ENCODE results near the gene OR2J3. TPM values are rescaled to one million over a fixed set of nuclear protein-coding genes. Genes with fewer than 3 reads are reported as not detected.

OR2J3 gene
- total RNA-seq, 1 experiment from 2014 or later = not detected

DNA sequence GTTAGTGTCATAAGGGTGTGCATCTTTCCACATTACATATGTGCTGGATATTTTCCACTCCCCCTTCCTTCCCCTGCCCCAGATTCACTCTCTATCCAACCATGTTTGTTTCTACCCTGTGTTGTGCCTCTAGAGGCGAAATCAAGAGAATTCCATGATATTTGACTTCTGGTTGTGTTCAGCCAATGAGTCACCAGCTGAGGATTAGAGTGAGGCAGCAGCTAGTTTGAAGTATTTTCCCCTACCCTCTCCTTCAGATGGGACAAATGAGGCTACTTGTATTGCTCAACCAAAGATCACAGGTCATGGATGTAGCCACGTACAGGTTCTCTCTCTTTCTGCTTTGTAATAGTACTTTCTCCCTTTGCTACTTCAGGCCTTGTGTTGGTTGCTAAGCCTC, 38.3 kb downstream of the OR2J3 start:
- no peaks in the 10 kb centered on the region for H3K36me3 ChIP-seq (ENCODE audit: control insufficient read depth in 1 of 2, insufficient read depth in 2 of 2, low read length in 2 of 2)
- H3K27me3 ChIP-seq (ENCODE audit: insufficient read depth, low read length) = no peaks in the 10 kb centered on the region
- no peaks in the 10 kb centered on the region for H3K9me2 ChIP-seq (ENCODE audit: insufficient read depth)
- ChIA-PET CTCF (no interaction called here), RAD21 (ENCODE audit: low non-redundant PET in 1 of 2, low total read pairs in 2 of 2, uncharacterized antibody in 2 of 2, unreplicated experiment in 2 of 2) (no interaction called here), POLR2A (no interaction called here)
- DNase-seq (ENCODE audit: low read depth, low spot score) = no peak
- intact Hi-C loops (cut with micrococcal nuclease) = no loop called here
- H3K9me3 ChIP-seq (ENCODE audit: control insufficient read depth in 1 of 2, insufficient read depth in 1 of 2, low read depth in 1 of 2, low read length in 2 of 2) = no peaks in the 10 kb centered on the region
- peak overlapping the region; percentile 28; the same call in 1 of the 2 replicates for H3K4me2 ChIP-seq (ENCODE audit: low read length)
- no peaks in the 10 kb centered on the region for H3K79me2 ChIP-seq (ENCODE audit: insufficient read depth, low read length)
- no peaks in the 10 kb centered on the region for H4K20me1 ChIP-seq (ENCODE audit: insufficient read depth)
- peak; percentile 87 for ATAC-seq
- peak overlapping the region; percentile 89 for H2AFZ ChIP-seq (ENCODE audit: low read depth, low read length, poor library complexity, severe bottlenecking)
- H3K9ac ChIP-seq (ENCODE audit: low read length) = no peak overlapping the region
- H3K4me1 ChIP-seq (ENCODE audit: control insufficient read depth in 1 of 2, insufficient read depth in 2 of 2, low read length in 2 of 2) = peaks cover 0 to 13% of the 10 kb centered on the region in 2 experiments; a peak in 2 of 4 replicates
- BruUV-seq (replicated peaks) = no TSS peak
- H3K4me3 ChIP-seq (replicated peaks in 1 of 2; ENCODE audit: low read depth in 1 of 2, low read length in 2 of 2) = no peak overlapping the region
- H3K27ac ChIP-seq (ENCODE audit: low read depth, low read length) = no peak overlapping the region
- TF ChIP-seq POLR2A (IDR thresholded peaks at IDR 0.05; ENCODE audit: borderline replicate concordance, extremely low read depth, insufficient read depth, insufficient read length) = no peak
- no peak for TF ChIP-seq POLR2AphosphoS5 (IDR thresholded peaks at IDR 0.05; ENCODE audit: low read depth, low read length)
- TF ChIP-seq SRF (IDR thresholded peaks at IDR 0.05; ENCODE audit: low read depth) = no peak
- TF ChIP-seq CBX3 (IDR thresholded peaks at IDR 0.05; ENCODE audit: low read depth) = 0 out of 2 replicates have a peak, but pooled peaks have one; percentile 15
- TF ChIP-seq EGR1 (IDR thresholded peaks at IDR 0.05; ENCODE audit: low read depth) = no peak
- no peak for TF ChIP-seq RAD21 (IDR thresholded peaks at IDR 0.05; ENCODE audit: low read depth)
- no peak for TF ChIP-seq ZFX (IDR thresholded peaks at IDR 0.05)
- TF ChIP-seq, protein P1, sequence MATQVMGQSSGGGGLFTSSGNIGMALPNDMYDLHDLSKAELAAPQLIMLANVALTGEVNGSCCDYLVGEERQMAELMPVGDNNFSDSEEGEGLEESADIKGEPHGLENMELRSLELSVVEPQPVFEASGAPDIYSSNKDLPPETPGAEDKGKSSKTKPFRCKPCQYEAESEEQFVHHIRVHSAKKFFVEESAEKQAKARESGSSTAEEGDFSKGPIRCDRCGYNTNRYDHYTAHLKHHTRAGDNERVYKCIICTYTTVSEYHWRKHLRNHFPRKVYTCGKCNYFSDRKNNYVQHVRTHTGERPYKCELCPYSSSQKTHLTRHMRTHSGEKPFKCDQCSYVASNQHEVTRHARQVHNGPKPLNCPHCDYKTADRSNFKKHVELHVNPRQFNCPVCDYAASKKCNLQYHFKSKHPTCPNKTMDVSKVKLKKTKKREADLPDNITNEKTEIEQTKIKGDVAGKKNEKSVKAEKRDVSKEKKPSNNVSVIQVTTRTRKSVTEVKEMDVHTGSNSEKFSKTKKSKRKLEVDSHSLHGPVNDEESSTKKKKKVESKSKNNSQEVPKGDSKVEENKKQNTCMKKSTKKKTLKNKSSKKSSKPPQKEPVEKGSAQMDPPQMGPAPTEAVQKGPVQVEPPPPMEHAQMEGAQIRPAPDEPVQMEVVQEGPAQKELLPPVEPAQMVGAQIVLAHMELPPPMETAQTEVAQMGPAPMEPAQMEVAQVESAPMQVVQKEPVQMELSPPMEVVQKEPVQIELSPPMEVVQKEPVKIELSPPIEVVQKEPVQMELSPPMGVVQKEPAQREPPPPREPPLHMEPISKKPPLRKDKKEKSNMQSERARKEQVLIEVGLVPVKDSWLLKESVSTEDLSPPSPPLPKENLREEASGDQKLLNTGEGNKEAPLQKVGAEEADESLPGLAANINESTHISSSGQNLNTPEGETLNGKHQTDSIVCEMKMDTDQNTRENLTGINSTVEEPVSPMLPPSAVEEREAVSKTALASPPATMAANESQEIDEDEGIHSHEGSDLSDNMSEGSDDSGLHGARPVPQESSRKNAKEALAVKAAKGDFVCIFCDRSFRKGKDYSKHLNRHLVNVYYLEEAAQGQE (IDR thresholded peaks at IDR 0.05; ENCODE audit: low read depth) = no peak
- TF ChIP-seq, protein P2, sequence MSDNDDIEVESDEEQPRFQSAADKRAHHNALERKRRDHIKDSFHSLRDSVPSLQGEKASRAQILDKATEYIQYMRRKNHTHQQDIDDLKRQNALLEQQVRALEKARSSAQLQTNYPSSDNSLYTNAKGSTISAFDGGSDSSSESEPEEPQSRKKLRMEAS (IDR thresholded peaks at IDR 0.05) = no peak
- no peak for TF ChIP-seq CEBPB (IDR thresholded peaks at IDR 0.05; ENCODE audit: low read depth)
- 0 out of 2 replicates have a peak, but pooled peaks have one; percentile 12 for TF ChIP-seq JUND (IDR thresholded peaks at IDR 0.05)
- no peak for TF ChIP-seq ELF1 (IDR thresholded peaks at IDR 0.05; ENCODE audit: borderline replicate concordance, low read depth)
- no peak for TF ChIP-seq SIN3A (IDR thresholded peaks at IDR 0.05; ENCODE audit: low read depth)
- no peak for TF ChIP-seq EZH2 (IDR thresholded peaks at IDR 0.05)
- TF ChIP-seq FOSL1 (IDR thresholded peaks at IDR 0.05; ENCODE audit: low read depth) = no peak
- TF ChIP-seq, protein P3, sequence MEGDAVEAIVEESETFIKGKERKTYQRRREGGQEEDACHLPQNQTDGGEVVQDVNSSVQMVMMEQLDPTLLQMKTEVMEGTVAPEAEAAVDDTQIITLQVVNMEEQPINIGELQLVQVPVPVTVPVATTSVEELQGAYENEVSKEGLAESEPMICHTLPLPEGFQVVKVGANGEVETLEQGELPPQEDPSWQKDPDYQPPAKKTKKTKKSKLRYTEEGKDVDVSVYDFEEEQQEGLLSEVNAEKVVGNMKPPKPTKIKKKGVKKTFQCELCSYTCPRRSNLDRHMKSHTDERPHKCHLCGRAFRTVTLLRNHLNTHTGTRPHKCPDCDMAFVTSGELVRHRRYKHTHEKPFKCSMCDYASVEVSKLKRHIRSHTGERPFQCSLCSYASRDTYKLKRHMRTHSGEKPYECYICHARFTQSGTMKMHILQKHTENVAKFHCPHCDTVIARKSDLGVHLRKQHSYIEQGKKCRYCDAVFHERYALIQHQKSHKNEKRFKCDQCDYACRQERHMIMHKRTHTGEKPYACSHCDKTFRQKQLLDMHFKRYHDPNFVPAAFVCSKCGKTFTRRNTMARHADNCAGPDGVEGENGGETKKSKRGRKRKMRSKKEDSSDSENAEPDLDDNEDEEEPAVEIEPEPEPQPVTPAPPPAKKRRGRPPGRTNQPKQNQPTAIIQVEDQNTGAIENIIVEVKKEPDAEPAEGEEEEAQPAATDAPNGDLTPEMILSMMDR (IDR thresholded peaks at IDR 0.05 in 2 of 3, conservative IDR thresholded peaks at IDR 0.05 in 1 of 3; ENCODE audit: borderline replicate concordance in 1 of 3, insufficient read depth in 1 of 3, low read depth in 2 of 3, low read length in 2 of 3) = 0 out of 6 replicates have a peak, but pooled peaks of 1 of the 3 experiments have one; percentile 17
- TF ChIP-seq, protein P4, sequence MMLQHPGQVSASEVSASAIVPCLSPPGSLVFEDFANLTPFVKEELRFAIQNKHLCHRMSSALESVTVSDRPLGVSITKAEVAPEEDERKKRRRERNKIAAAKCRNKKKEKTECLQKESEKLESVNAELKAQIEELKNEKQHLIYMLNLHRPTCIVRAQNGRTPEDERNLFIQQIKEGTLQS (IDR thresholded peaks at IDR 0.05) = no peak
- no peak for TF ChIP-seq ZNF274 (IDR thresholded peaks at IDR 0.05; ENCODE audit: low read depth, low read length)
- TF ChIP-seq, protein P5, sequence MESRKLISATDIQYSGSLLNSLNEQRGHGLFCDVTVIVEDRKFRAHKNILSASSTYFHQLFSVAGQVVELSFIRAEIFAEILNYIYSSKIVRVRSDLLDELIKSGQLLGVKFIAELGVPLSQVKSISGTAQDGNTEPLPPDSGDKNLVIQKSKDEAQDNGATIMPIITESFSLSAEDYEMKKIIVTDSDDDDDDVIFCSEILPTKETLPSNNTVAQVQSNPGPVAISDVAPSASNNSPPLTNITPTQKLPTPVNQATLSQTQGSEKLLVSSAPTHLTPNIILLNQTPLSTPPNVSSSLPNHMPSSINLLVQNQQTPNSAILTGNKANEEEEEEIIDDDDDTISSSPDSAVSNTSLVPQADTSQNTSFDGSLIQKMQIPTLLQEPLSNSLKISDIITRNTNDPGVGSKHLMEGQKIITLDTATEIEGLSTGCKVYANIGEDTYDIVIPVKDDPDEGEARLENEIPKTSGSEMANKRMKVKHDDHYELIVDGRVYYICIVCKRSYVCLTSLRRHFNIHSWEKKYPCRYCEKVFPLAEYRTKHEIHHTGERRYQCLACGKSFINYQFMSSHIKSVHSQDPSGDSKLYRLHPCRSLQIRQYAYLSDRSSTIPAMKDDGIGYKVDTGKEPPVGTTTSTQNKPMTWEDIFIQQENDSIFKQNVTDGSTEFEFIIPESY (IDR thresholded peaks at IDR 0.05; ENCODE audit: extremely low read depth, insufficient replicate concordance, low read length) = no peak
- TF ChIP-seq TCF7L2 (IDR thresholded peaks at IDR 0.05; ENCODE audit: borderline replicate concordance, extremely low read depth, insufficient read depth, insufficient read length) = no peak
- no peak for TF ChIP-seq SP1 (IDR thresholded peaks at IDR 0.05; ENCODE audit: low read depth)
- no peak for TF ChIP-seq YY1 (IDR thresholded peaks at IDR 0.05; ENCODE audit: extremely low read depth, insufficient replicate concordance, low read depth, low read length)

Data from HCT116 (cell line).